AG09309 (cell line): ENCODE data around the gene GTF2F2.

Source experiments
- DNase-seq: peaks from one replicate; pipeline ENCODE4 v3.0.0-alpha.2; 2010; ENCODE audit warnings: low read depth
- H3K4me3 ChIP-seq: 2 replicates; pipeline ENCODE4 v1.5.1; 2011; ENCODE audit warnings: mild to moderate bottlenecking, low read depth, low read length, moderate library complexity; ENCODE audit not compliant: control insufficient read depth
- TF ChIP-seq, protein P1 (sequence below): IDR thresholded peaks from 2 replicates; pipeline ENCODE4 v1.5.1; 2011; ENCODE audit warnings: mild to moderate bottlenecking, low read depth, low read length, inconsistent platforms; ENCODE audit not compliant: insufficient read depth, control insufficient read depth; ENCODE audit errors: missing control alignments

GTF2F2 gene

DNA sequence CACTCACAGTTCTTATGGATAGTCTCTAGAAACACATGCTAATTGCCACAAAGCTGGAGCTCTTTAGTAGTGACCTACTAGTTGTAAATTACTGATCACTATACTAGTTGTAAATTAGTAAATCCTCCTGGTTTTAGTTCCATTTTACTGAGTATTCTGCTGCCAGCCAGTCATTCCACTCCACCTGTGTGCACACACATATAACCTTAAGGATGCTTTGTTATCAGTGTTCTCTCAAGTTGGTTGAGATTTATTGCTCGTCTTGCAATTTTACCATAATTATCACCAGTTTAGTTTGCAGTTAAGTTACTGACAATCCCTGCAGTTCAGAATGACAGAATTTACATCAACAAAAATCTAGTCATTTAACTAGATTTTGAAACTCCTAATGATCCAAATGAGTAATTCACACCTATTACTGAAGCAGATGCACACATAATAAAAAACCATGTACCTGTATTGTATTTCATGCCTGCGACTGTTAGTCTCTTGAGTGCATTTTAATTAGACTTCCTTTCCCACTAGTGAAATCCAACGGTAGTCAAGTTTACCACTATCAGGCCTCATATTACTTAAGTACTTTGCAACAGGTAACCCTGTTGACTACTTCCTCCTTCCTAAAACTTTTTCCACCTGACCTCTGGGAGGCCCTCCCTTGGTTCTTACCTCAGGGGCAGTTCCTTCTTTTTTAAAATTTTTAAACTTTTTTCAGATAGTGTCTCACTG is 213.1 kb downstream of the GTF2F2 start:
- TF ChIP-seq, protein P1, sequence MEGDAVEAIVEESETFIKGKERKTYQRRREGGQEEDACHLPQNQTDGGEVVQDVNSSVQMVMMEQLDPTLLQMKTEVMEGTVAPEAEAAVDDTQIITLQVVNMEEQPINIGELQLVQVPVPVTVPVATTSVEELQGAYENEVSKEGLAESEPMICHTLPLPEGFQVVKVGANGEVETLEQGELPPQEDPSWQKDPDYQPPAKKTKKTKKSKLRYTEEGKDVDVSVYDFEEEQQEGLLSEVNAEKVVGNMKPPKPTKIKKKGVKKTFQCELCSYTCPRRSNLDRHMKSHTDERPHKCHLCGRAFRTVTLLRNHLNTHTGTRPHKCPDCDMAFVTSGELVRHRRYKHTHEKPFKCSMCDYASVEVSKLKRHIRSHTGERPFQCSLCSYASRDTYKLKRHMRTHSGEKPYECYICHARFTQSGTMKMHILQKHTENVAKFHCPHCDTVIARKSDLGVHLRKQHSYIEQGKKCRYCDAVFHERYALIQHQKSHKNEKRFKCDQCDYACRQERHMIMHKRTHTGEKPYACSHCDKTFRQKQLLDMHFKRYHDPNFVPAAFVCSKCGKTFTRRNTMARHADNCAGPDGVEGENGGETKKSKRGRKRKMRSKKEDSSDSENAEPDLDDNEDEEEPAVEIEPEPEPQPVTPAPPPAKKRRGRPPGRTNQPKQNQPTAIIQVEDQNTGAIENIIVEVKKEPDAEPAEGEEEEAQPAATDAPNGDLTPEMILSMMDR: no peak
- H3K4me3 ChIP-seq: no peak overlapping the region
- DNase-seq: no peak
